ENCODE measurements around the gene SPTBN4.

DNA sequence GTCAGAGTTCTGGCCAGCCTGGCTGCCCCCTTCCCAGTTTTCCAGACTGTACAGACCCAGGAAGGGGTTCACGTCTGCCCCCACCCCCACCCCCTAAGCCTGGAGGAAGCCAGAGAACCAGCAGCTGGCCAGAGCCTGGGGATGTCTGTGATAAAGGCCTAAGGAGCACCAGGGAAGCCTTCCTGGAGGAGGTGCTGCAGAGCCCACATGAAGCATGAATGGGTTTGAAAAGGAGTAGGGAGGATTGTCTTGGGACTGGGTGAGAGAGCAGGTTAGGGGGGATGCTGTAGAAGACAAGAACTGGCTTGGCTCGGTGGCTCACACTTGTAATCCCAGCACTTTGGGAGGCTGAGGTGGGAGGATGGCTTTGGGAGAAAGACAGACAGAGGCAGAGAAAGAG, 115.7 kb downstream of the SPTBN4 start:
- no peak for TF ChIP-seq CTCF (IDR thresholded peaks at IDR 0.05)
- no peak for TF ChIP-seq EZH2 (IDR thresholded peaks at IDR 0.05; ENCODE audit: borderline replicate concordance, insufficient read depth, low read depth, low read length, poor library complexity, severe bottlenecking)

All from B cell (primary cell).